HepG2 (cell line): ENCODE results near the gene LGR6. TPM values are rescaled to one million over a fixed set of nuclear protein-coding genes. Genes with fewer than 3 reads are reported as not detected.

Experiments
- ATAC-seq: fragments of 200-7000 bp; cut with Tn5 transposase; 3 replicates; pipeline ENCODE4 v1.9.1; 2020; ENCODE audit warnings: mild to moderate bottlenecking, moderate library complexity
- BruUV-seq: library from RNA; stranded (reverse); fragments of 400-500 nt; replicated peaks from 2 replicates; lab custom pipeline; 2021; lab: Mats Ljungman, UMichigan
- CTCF ChIA-PET: fragments of 300-600 bp; formaldehyde crosslinking; extraction: SDS; loops from one replicate; lab custom pipeline; 2021; ENCODE audit warnings: low total read pairs, inconsistent platforms, low intra/inter-chr PET ratio; lab: Yijun Ruan, JAX
- POLR2A ChIA-PET: fragments of 350-600 bp; sonication (Branson Sonifier 250); formaldehyde crosslinking; loops from one replicate; lab custom pipeline; 2020; ENCODE audit warnings: antibody characterized with exemption, inconsistent platforms; lab: Yijun Ruan, JAX
- DNase-seq: peaks from one replicate; pipeline ENCODE4 v3.0.0-alpha.2; 2015; ENCODE audit warnings: low spot score
- FAIRE-seq: peaks from 3 replicates; lab custom pipeline; 2011; peaks lifted over from hg19 to GRCh38; lab: Jason Lieb, UNC
- H2AFZ ChIP-seq: one replicate; pipeline ENCODE4 v1.6.1; 2011; ENCODE audit warnings: low read length, inconsistent platforms
- H3K27ac ChIP-seq: fragments of 300-600 bp; 3 replicates; pipeline ENCODE4 v1.8.0; 2011; ENCODE audit warnings: mixed run types, mild to moderate bottlenecking, mixed read lengths, low read length, inconsistent platforms; ENCODE audit not compliant: insufficient read depth; ENCODE audit errors: extremely low read length
- H3K27me3 ChIP-seq, 2 experiments: fragments of 200-600 bp in 1 of 2; 2 replicates in 1 of 2; 3 replicates in 1 of 2; pipeline versions ENCODE4 v1.6.0 to v1.8.0; 2011; ENCODE audit warnings: low read length in 2 of 2, mild to moderate bottlenecking in 2 of 2, moderate library complexity in 2 of 2, inconsistent platforms in 1 of 2; ENCODE audit not compliant: insufficient read depth in 2 of 2, control insufficient read depth in 1 of 2
- H3K36me3 ChIP-seq, 2 experiments: fragments of 200-600 bp in 1 of 2; replicated peaks in 1 of 2; 2 replicates in 1 of 2; 3 replicates in 1 of 2; pipeline versions ENCODE4 v1.5.1 to v1.8.0; 2011; ENCODE audit warnings: low read length in 2 of 2, inconsistent platforms in 1 of 2; ENCODE audit not compliant: insufficient read depth in 2 of 2, control insufficient read depth in 1 of 2
- H3K4me1 ChIP-seq: 2 replicates; pipeline ENCODE4 v1.5.1; 2012; ENCODE audit warnings: low read length, inconsistent platforms; ENCODE audit not compliant: insufficient read depth
- H3K4me2 ChIP-seq: 2 replicates; pipeline ENCODE4 v1.6.0; 2011; ENCODE audit warnings: low read depth, low read length, inconsistent platforms
- H3K4me3 ChIP-seq, 3 experiments: fragments of 200-600 bp in 1 of 3; sonication (generic), shearing (Covaris generic) in 1 of 3; replicated peaks in 1 of 3; 2 replicates each; pipeline ENCODE4 v1.5.1; 2011 to 2016; ENCODE audit warnings: low read length in 3 of 3, inconsistent platforms in 2 of 3, low read depth in 2 of 3, mild to moderate bottlenecking in 2 of 3, control low read depth in 1 of 3, mixed read lengths in 1 of 3; ENCODE audit not compliant: insufficient read depth in 1 of 3
- H3K79me2 ChIP-seq: one replicate; pipeline ENCODE4 v1.6.1; 2011; ENCODE audit warnings: low read length, inconsistent platforms; ENCODE audit not compliant: insufficient read depth
- H3K9ac ChIP-seq: 2 replicates; pipeline ENCODE4 v1.6.0; 2011; ENCODE audit warnings: mild to moderate bottlenecking, low read depth, low read length, inconsistent platforms; ENCODE audit not compliant: insufficient read depth
- H3K9me3 ChIP-seq: 2 replicates; pipeline ENCODE4 v1.5.1; 2012; ENCODE audit warnings: mild to moderate bottlenecking, low read length
- H4K20me1 ChIP-seq: 2 replicates; pipeline ENCODE4 v1.6.0; 2011; ENCODE audit warnings: inconsistent platforms, mild to moderate bottlenecking, low read length, moderate library complexity; ENCODE audit not compliant: insufficient read depth
- AHR ChIP-seq: IDR thresholded peaks from 2 replicates; pipeline ENCODE4 v1.6.1; 2018; ENCODE audit warnings: missing genetic modification reagents, missing compliant biosample characterization
- KDM5A ChIP-seq: fragments of 200-600 bp; sonication (generic); IDR thresholded peaks from 2 replicates; pipeline ENCODE4 v1.7.0; 2018; ENCODE audit warnings: antibody characterized with exemption, mild to moderate bottlenecking, low read length, borderline replicate concordance
- SMARCE1 ChIP-seq: fragments of 450-650 bp; IDR thresholded peaks from 2 replicates; pipeline ENCODE4 v1.6.1; 2017; ENCODE audit warnings: borderline replicate concordance
- TRAFD1 ChIP-seq: sonication (generic); formaldehyde crosslinking; IDR thresholded peaks from 2 replicates; pipeline ENCODE4 v1.5.1; 2020; ENCODE audit warnings: missing genetic modification reagents, mild to moderate bottlenecking, borderline replicate concordance
- ZBTB34 ChIP-seq: sonication (generic); formaldehyde crosslinking; IDR thresholded peaks from 2 replicates; pipeline ENCODE4 v1.8.0; 2022; ENCODE audit warnings: mild to moderate bottlenecking, missing genetic modification reagents
- ZBTB46 ChIP-seq: sonication (generic); formaldehyde crosslinking; IDR thresholded peaks from 2 replicates; pipeline ENCODE4 v1.4.0; 2020; ENCODE audit warnings: mild to moderate bottlenecking, missing genetic modification reagents, borderline replicate concordance
- ZFP82 ChIP-seq: sonication (generic); formaldehyde crosslinking; IDR thresholded peaks from 2 replicates; pipeline ENCODE4 v1.5.1; 2020; ENCODE audit warnings: mild to moderate bottlenecking, missing genetic modification reagents, borderline replicate concordance
- ZNF318 ChIP-seq: sonication (generic); formaldehyde crosslinking; IDR thresholded peaks from 2 replicates; pipeline ENCODE4 v1.4.0; 2020; ENCODE audit warnings: mild to moderate bottlenecking, missing genetic modification reagents
- WGBS: methylation state at CpG from one replicate; pipeline ENCODE4 v1.1.6; 2017; ENCODE audit warnings: low lambda C conversion rate; 5-methylcytosine and 5-hydroxymethylcytosine counted together
- in situ Hi-C: cut with HindIII; loops from 2 replicates; pipeline ENCODE4 v1.10.0; 2017; ENCODE audit warnings: low pct_unique_long_range_greater_than_20kb; ENCODE audit not compliant: extremely low pct_ligation_motif_present
- intact Hi-C: fragments of 100-400 bp; cut with micrococcal nuclease; formaldehyde crosslinking; loops from one replicate; pipeline ENCODE4 v1.10.0; 2022; ENCODE audit not compliant: unreplicated experiment
- polyA plus RNA-seq, 8 experiments: library from polyadenylated mRNA; depleted of rRNA in 3 of 8; stranded (reverse) in 7 of 8; unstranded in 1 of 8; fragments of >200 nt; fragmentation: Illumina TruSeq in 4 of 8; extraction: Trizol in 4 of 8; gene quantifications; 2 replicates each; pipeline versions ENCODE4 v1.2.1 to v1.2.3, GENCODE V29; 2011 to 2016; ENCODE audit warnings: low read depth in 4 of 8, missing spikeins in 1 of 8, mixed read lengths in 1 of 8; ENCODE audit not compliant: insufficient read depth in 1 of 8
- total RNA-seq, 5 experiments: library from RNA; depleted of rRNA; stranded (reverse); fragments of >200 nt; fragmentation: Illumina TruSeq; extraction: Trizol; gene quantifications; 2 replicates each; pipeline ENCODE4 v1.2.3, GENCODE V29; 2016; ENCODE audit warnings: low read depth in 1 of 5

Gene LGR6
- total and polyA plus RNA-seq, 2 of the 13 experiments (the other 11 are each of a cell fraction or from before 2014, with no cell fraction given), result 0.07 TPM; not detected in 1

- TF ChIP-seq AHR (CRISPR knock-in tag) (no peak), ZBTB46 (CRISPR knock-in tag) (no peak), ZBTB34 (CRISPR knock-in tag) (no peak)
- TF ChIP-seq, all 625 proteins: peak for 0
Measured at GRCh38 chr1:202194328-202194648, 689 bp downstream of the LGR6 start (continued).

- FAIRE-seq (no peak), DNase-seq (no peak), ATAC-seq (no peak)
- ChIA-PET POLR2A (no interaction called here), CTCF (no interaction called here)
- Histone ChIP-seq H3K4me3 (no peak overlapping the region), H3K27ac (no peak overlapping the region), H2AFZ (no peak overlapping the region), H3K4me2 (no peak overlapping the region), H3K79me2 (no peaks in the 10 kb centered on the region), H4K20me1 (no peaks in the 10 kb centered on the region), H3K9ac (no peak overlapping the region), H3K9me3 (no peaks in the 10 kb centered on the region), H3K36me3 (no peaks in the 10 kb centered on the region), H3K27me3 (peaks cover 13 to 41% of the 10 kb centered on the region in 2 experiments), H3K4me1 (peaks cover 9% of the 10 kb centered on the region)
- BruUV-seq, result no TSS peak
- intact Hi-C loops (no loop called here), in situ Hi-C loops (loop anchor here (10.0 kb wide), 1 partner anchor 517 kb away; the partner anchor contains the start of gene SYT2)
- 13% methylated on average over 5 of the region's 7 CpGs for WGBS
- TF ChIP-seq ZNF318 (CRISPR knock-in tag), result no peak
- TF ChIP-seq KDM5A, result no peak
- TF ChIP-seq TRAFD1 (CRISPR knock-in tag), result no peak
- no peak for TF ChIP-seq ZFP82 (CRISPR knock-in tag)
- no peak for TF ChIP-seq SMARCE1
Measured at GRCh38 chr1:202197653-202198365, 4.2 kb downstream of the LGR6 start.
